HL-60 (cell line): ENCODE results near the gene LRCH2.

ENCODE experiments used
- DNase-seq, 2 experiments: peaks; one replicate each; pipeline ENCODE4 v3.0.0-alpha.2; 2010 to 2020; ENCODE audit warnings: low read depth in 1 of 2, low spot score in 1 of 2
- H3K27ac ChIP-seq: fragments of 250-450 bp; sonication (Bioruptor Pico); replicated peaks from 2 replicates; pipeline ENCODE4 v1.5.1; 2020; ENCODE audit warnings: mild to moderate bottlenecking, moderate library complexity
- H3K27me3 ChIP-seq: fragments of 250-450 bp; sonication (Bioruptor Pico); 2 replicates; pipeline ENCODE4 v1.5.1; 2021; ENCODE audit warnings: mild to moderate bottlenecking, moderate library complexity; ENCODE audit not compliant: insufficient read depth, poor library complexity, severe bottlenecking
- H3K4me3 ChIP-seq: replicated peaks from 2 replicates; pipeline ENCODE4 v1.5.1; 2011; ENCODE audit warnings: mild to moderate bottlenecking, control low read depth, low read length; ENCODE audit not compliant: insufficient read depth
- CTCF ChIP-seq: IDR thresholded peaks from one replicate; pipeline ENCODE4 v1.5.1; 2011; ENCODE audit warnings: low read length, control low read depth, inconsistent platforms; ENCODE audit not compliant: insufficient read depth
- GABPA ChIP-seq: IDR thresholded peaks from 2 replicates; pipeline ENCODE4 v1.6.1; 2012; ENCODE audit warnings: low read depth
- POLR2AphosphoS5 ChIP-seq: IDR thresholded peaks from 2 replicates; pipeline ENCODE4 v1.6.1; 2012; ENCODE audit warnings: low read depth
- REST ChIP-seq: IDR thresholded peaks from 2 replicates; pipeline ENCODE4 v1.6.1; 2012; ENCODE audit warnings: low read depth; ENCODE audit not compliant: insufficient replicate concordance
- SPI1 ChIP-seq: IDR thresholded peaks from 2 replicates; pipeline ENCODE4 v1.6.1; 2012; ENCODE audit warnings: low read depth, mild to moderate bottlenecking, borderline replicate concordance

LRCH2 gene

GRCh38 chrX:115178473-115178872 is 55.4 kb downstream of the LRCH2 start:
- Histone ChIP-seq H3K27me3 (no peaks in the 10 kb centered on the region), H3K4me3 (no peak overlapping the region), H3K27ac (no peak overlapping the region)
- TF ChIP-seq CTCF: no peak
- TF ChIP-seq REST: no peak
- no peak for TF ChIP-seq POLR2AphosphoS5
- no peak for TF ChIP-seq SPI1
- no peak for TF ChIP-seq GABPA
- no peak for DNase-seq

- no peaks in the 10 kb centered on the region for H3K27me3 ChIP-seq
- no peak for DNase-seq
- no peak overlapping the region for H3K4me3 ChIP-seq
- no peak overlapping the region for H3K27ac ChIP-seq
- no peak for TF ChIP-seq REST
- no peak for TF ChIP-seq SPI1
- no peak for TF ChIP-seq POLR2AphosphoS5
- TF ChIP-seq GABPA: no peak
- TF ChIP-seq CTCF: no peak
These were observed 56.0 kb downstream of the LRCH2 start for GRCh38 chrX:115177932-115178331.

DNA sequence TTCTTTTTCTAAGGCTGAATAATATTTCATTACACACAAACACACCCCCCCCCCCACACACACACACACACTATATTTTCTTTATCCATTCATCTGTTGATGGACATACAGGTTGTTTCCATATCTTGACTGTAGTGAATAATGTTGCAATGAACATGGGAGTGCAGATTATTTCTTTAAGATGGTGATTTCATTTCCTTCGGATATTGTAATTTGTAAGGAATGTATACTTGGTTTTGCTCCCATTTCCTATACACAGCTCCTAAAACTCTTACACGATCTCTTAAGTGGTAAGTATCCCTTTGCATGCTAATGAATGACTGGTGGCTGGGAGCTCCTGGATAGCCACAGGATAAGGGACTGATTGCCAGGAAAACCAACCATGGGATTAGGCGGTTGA is 59.3 kb downstream of the LRCH2 start:
- H3K27me3 ChIP-seq: no peaks in the 10 kb centered on the region
- no peak overlapping the region for H3K4me3 ChIP-seq
- H3K27ac ChIP-seq: no peak overlapping the region
- TF ChIP-seq REST (no peak), GABPA (no peak), CTCF (no peak)
- no peak for DNase-seq
